ENCODE measurements around the gene AP4E1. TPM values are rescaled to one million over a fixed set of nuclear protein-coding genes. Genes with fewer than 3 reads are reported as not detected.
A peak's percentile ranks its signal among the peaks of the same experiment; 100 is the strongest.
"Not testable (repeated sequence)": the region's sequence is repeated elsewhere in the genome, so short reads cannot be mapped to it uniquely, and the experiment has no call there.

The AP4E1 gene
- total RNA-seq, 1 donor from 2014 or later = 8.0 TPM

DNA sequence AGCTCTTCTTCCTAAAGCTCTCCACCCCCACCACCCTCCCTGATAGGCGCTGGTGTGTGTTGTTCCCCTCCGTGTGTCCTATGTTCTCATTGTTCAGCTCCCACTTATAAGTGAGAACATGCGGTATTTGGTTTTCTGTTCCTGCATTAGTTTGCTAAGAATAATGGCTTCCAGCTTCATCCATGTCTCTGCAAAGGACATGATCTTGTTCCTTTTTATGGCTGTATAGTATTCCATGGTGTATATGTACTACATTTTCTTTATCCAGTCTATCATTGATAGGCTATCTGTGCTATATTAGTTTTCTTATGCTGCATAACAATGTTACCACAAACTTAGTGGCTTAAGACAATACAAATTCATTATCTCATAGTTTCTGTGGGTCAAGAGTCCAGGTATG lies 42.3 kb downstream of the AP4E1 start:
- not testable (repeated sequence) for ATAC-seq

DNA sequence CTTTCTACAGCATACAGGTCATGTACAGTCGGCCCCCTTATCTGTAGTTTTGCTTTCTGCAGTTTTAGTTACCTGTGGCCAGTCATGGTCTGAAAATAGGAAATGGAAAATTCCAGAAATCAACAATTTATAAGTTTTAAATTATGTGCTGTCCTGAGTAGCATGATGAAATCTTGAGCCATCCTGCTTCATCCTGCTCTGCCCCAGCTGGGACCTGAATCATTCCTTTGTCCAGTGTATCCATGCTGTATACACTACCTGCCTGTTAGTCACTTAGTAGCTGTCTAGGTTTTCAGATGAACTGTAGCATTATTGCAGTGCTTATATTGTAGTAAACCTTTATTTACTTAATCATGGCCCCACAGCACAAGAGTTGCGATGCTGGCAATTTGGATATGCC lies 44.8 kb downstream of the AP4E1 start:
- peak; percentile 62 for ATAC-seq

DNA sequence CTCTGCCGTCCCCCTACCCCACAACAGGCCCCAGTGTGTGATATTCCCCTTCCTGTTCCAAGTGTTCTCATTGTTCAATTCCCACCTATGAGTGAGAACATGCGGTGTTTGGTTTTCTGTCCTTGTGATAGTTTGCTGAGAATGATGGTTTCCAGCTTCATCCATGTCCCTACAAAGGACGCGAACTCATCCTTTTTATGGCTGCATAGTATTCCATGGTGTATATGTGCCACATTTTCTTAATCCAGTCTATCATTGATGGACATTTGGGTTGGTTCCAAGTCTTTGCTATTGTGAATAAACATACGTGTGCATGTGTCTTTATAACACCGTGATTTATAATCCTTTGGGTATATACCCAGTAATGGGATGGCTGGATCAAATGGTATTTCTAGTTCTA lies 46.4 kb downstream of the AP4E1 start:
- ATAC-seq = not testable (repeated sequence)

DNA sequence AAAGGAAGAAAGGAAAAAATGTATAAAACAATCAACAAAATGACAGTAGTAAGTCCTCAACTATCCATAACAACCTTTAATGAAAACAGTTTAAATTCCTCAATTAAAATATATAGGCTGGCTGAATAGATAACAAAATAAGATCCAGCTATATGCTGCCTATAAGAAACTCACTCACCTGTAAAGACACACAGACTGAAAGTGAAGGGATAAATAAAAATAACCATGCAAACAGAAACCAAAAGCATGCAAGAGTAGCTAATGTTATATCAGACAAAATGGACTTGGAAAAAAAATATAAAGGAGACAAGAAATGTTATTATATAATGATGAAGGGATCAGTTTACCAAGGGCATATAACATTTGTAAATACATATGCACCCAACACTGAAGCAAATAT lies 51.2 kb downstream of the AP4E1 start:
- ATAC-seq = no peak

DNA sequence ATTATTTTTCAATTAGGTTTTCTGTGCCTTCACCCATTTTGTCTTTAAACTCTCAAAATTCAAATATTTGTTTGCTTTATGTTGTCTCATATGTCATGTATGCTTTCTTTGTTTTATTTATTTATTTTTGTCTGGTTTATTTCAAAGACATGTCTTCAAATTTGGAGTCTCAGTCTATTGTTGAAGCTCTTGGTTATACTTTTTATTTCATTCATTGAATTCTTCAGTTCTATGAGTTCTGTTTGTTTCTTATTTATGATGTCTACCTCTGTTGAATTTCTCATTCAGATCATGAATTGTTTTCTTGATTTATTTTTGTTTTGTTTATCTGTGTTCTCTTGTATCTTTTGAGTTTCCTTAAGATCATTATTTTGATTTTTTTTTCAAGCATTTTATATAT lies 55.6 kb downstream of the AP4E1 start:
- no peak for ATAC-seq

DNA sequence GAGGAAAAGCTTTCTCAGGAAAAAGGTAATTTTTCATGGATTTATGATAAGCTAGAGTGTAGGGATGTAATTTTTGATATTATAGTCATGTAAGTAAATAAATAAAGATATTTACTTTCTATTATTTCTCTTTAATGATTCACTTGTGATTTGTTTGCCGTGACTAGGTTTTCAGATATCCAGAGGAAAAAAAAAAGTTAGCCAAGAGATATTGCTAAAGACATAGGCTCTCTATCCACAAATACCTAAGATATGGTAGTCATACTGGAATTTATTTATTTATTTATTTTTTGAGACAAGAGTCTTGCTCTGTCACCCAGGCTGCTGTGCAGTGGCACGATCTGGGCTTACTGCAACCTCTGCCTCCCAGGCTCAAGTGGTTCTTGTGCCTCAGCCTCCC lies 59.9 kb downstream of the AP4E1 start:
- ATAC-seq = no peak

DNA sequence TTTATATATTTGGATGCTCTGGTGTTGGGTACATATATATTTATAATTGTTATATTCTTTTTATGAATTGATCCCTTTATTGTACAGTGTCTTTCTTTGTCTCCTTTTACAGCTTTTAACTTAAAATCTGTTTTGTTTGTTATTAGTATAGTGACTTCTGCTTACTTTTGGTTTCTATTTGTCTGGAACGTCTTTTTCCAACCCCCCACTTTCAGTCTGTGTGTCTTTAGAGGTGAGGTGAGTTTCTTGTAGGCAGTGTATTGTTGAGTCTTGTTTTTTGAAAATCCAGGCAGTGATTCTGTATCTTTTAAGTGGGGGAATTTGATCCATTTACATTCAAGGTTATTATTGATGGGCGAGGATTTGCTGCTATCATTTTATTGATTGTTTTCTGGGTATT lies 62.0 kb downstream of the AP4E1 start:
- no peak for ATAC-seq

DNA sequence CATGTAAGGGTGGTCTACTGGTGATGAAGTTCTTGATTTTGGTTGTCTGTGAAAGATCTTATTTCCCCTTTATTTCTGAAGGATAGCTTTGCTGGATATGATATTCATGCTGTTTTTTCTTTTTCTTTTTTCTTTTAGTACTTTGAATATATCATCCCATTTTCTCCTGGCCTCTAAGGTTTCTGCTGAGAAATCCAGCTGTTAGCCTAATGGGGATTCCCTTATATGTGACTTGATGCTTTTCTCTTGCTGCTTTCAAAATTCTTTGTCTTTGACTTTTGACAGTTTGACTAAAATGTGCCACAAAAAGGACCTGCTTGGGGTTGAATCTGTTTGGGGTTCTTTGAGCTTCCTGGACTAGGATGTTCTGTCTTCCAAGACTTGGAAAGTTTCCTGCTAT lies 62.6 kb downstream of the AP4E1 start:
- ATAC-seq = no peak

DNA sequence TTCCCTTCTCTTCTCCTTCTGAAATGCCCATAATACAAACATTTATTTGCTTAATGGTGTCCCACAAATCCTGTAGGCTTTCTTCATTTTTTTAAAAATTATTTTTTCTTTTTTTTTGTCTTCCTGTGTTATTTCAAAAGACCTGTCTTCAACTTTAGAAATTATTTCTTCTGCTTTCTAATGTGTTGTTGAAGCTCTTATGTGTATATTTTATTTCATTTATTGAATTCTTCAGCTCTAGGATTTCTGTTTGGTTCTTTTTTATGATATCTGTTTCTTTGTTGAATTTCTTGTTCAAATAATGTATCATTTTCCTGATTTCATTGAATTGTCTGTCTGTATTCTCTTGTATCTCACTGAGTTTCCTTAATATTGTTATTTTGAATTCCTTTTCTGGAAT lies 63.1 kb downstream of the AP4E1 start:
- no peak for ATAC-seq

DNA sequence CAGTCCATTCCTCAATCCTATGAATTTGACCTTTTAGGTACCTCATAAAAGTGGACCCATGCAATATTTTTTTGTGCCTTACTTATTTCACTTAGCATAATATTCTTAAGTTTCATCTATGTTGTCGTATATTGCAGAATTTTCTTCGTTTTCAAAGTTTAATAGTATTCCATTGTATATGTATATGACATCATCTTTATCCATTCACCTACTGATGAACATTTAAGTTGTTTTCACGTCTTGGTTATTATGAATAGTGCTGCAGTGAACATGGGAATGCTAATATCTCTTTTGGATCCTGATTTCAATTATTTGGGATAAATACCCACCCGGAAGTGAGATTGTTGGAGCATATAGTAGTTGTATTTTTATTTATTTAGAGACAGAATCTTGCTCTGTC lies 65.1 kb downstream of the AP4E1 start:
- no peak for ATAC-seq

DNA sequence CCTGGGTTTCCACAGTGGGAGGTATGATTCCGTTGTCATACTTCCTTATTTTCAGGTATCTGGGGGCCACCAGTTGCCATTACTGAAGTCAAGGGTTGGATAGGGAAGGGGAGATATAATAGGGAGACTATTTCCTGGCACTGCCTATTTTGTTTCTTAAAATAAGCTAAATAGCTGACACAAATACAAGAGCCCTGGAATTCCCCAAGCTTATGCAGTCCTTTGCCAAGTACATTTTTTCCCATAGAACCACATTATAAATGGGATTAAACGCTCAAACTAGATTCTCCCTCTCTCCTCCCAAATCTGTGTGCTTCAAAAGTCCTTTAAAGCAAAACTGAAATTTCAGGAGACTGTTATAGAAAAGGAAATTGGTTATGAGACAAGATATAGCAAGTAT lies 68.7 kb downstream of the AP4E1 start:
- ATAC-seq = no peak

DNA sequence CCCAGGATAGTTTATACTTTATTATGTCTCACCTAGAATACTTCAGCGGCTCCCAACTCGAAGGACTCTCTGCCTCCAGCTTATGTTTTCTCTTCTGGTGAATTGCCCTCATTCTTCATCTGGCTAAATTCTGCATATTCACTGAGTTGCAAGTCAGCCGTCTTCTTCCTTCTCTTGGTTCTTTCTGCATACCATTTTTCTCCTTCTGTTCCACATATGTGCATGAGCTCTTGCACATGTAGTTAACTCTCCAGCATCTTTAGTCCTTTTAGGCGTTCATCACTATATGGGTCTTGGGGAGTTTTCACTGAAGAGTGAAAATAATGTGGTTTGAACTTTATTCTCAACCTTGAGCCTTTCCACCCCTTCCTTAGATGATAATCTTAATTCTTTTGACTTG lies 70.1 kb downstream of the AP4E1 start:
- ATAC-seq = no peak

DNA sequence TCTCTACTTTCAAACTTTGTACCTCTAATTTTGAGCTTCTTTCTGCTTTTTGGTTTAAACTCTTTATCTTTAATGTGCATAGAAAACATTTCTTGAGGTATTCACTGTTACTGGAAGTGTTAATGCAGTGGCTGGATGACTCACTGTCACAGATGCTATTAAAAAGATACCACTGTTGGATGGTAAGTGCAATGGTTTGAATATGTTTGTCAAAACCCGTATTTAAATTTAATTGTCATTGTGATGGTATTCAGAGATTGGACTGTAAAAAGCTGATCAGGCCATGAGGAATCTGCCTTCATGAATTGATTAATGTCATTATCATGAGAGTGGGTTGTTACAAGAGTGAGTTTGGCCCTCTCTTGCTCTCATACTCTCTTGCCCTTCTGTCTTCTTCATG lies 70.6 kb downstream of the AP4E1 start:
- ATAC-seq = no peak

DNA sequence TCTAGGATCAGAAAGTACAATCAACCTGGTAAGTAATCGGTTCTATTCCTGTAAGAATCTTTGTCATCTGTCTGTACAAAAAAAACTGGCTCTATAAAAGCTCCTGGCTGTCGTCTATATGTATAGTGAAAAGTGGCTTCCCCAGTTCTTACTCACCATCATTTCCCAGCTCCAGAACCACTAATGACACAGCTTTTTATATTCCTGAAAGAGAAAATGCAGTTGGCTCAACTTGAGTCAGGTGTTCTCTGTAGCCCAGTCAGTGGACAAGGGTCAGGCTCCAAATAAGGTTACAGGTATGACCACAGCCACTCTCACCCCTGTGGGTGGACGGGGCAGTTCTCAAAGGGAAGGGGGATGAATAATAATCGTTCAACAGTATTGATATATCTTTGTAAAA lies 85.1 kb downstream of the AP4E1 start:
- ATAC-seq = peak; percentile 52

DNA sequence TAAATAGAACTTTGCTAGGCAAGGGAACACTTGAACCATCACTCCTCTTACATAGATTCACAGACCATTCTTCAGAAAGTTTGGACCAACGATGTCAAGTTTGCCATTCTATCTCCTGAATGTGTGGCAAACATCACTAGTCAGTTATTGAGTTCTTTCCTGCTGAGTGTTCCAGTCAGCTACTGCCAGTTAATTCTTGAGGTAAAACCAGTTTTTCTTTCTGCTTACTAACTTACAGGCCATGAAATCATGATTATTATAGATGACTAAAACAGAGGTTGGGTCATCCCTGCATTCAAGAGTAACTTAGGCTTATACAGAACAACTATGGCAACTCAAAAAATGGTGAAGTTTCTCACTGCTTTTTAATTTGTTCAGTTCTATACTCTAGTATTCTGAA lies 88.2 kb downstream of the AP4E1 start:
- ATAC-seq = peak; percentile 89

DNA sequence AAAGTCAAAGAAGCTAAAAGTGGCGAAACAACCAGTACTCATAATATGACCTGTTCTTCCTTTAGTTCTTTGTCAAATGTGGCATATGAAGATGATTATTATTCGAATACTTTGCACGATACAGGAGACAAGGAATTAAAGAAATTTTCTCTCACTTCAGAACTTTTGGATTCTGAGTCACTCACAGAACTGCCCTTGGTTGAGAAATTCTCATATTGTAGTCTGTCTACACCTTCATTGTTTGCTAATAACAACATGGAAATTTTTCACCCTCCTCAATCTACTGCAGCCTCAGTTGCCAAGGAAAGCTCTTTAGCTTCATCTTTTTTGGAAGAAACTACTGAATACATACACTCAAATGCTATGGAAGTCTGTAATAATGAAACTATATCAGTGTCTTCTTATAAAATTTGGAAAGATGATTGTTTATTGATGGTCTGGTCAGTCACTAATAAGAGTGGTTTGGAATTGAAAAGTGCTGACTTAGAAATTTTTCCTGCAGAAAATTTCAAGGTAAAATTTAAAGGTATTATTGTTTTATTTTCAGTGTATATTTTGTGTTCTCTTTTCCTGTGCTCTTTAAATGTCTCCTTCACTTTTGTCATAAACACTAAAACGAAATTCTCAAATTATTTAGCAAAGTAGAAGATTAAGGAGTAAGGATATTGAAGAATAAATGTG lies 89.0 kb downstream of the AP4E1 start:
- ATAC-seq = peak; percentile 57

DNA sequence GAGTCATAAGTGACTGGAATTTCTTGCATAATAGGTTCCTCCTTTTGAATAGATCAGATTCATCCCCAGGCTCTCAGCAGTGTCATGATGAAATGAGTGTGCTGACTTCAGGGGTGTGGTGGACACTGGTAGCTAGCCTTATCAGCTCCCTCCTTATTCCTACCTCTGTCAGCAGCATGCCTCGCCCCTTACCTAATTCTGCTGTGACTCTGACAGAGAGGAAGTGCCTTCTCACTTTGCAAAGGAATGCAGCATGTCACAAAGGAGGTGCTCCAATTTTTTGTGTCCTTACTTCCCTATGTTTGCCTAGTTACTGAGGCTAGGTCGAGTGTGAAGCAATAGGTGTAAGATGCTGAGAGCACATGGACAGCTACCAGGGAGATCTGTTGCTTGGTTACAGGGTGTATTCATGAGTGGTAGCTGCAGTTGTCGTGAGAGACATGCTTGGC lies 95.6 kb downstream of the AP4E1 start:
- ATAC-seq = peak; percentile 99

DNA sequence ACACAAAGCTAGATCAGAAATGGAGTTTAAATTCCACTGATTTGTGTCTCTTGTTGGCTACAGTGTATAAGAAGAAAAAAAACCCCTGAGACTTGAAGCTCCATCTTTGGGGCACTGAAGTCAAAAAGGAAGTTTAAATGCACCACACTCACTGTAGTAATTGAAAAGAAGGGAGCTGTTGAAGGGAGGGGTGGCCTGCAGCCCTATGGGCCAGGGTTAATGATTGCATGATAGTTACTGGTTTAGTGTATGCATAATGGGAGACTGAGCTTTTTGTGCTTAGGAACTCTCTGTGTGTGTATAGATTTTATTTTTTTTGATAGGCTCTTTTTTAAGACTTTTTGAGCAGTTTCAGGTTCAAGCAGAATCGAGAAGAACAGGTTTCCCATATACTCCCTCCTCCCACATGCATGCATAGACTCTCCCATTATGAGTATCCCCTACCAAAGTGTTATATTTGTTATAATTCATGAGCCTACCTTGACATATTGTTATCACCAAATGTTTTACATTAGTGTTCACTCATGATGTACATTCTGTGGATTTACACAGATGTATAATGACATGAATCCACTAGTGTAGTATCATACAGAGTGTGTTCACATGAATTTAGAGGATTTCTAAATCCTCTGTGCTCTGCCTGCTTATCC lies 98.0 kb downstream of the AP4E1 start:
- no peak for ATAC-seq

DNA sequence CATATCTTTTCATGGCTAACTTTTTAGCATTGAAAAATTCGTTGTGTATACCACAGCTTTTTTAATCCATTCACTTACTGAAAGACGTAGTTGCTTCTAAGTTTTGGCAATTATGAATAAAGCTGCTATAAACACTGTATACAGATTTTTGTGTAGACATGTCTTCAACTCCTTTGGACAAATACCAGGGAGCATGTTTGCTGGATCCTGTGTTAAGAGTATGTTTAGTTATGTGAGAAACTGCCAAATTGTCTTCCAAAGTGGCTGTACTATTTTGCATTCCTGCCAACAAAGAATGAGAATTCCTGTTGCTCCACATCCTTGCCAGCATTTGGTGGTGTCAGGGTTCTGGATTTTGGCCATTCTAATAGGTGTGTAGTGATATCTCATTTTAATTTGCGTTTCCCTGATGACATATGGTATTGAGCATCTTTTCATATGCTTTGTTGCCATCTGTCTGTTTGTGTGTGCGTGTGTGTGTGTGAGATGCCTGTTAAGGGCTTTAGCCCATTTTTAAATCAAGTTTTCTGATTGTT lies 98.7 kb downstream of the AP4E1 start:
- ATAC-seq = no peak

DNA sequence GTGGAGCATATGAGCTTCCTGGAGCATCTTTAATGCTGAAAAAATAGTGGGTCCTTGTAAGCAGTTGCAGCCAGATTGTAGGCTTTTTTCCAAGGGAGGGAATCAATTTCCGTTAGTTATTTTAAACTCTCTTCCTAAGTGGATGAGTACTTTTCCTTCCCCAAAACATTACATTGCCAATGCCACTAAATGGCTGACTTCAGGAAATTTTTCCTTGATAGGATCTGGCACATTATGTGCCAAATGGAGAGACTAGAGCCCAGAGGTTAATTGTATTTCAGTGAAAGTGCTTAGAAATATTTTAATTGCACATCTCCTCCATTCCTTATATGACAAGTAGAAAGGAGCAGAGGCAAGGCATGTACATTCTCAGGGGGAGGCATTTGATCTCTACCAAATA lies 102.7 kb downstream of the AP4E1 start:
- ATAC-seq = no peak

DNA sequence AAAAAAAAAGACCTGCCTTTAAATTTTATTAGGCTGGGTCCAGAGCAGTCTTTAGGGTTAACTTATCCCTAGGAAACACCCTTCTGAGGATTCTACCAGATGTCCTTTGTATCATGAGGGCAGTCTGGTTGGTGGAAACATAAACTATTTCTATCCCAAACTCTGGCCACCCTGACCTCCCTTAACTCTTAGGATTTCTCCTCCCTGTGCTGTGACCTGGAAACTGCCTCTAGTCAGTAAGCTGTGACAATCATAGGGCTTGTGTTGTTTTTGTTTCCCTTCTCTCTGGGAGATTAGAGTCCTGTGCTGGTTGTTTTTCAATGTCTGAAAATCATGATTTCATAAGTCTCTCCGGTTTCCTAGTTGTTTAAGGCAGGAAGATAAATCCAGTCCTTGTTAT lies 108.1 kb downstream of the AP4E1 start:
- no peak for ATAC-seq

DNA sequence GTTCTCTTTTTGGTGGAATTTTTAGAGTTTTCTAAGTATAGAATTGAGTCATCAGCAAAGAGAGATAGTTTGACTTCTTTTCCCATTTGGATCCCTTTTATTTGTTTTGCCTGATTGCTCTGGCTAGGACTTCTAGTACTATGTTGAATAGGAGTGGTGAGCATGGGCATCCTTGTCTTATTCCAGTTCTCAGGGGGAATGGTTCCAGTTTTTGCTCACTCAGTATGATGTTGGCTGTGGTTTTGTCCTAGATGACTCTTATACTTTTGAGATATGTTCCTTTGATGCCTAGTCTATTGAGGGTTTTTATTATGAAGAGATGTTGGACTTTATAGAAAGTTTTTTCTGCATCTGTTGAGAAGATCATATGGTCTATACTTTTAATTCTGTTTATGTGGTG lies 113.7 kb downstream of the AP4E1 start:
- ATAC-seq = no peak

DNA sequence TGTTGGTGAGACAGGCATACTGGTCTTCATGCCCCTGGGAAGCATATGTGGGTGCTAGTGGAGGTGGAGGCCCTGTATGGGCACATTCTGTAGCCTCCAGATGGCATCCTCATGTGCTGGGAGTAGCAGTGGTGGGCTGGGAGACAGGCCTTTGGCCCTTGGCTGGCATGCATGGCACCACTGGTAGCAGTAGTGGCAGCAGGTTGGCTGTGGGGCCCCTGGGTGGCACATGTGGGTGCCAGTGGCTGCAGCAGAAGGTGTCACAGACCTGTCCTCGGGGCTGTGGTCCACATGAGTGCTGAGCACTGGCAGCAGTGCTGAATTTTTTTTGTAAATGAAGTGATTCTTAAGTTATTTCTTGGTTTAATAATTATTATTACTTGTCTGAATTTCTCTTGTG lies 115.0 kb downstream of the AP4E1 start:
- ATAC-seq = no peak

DNA sequence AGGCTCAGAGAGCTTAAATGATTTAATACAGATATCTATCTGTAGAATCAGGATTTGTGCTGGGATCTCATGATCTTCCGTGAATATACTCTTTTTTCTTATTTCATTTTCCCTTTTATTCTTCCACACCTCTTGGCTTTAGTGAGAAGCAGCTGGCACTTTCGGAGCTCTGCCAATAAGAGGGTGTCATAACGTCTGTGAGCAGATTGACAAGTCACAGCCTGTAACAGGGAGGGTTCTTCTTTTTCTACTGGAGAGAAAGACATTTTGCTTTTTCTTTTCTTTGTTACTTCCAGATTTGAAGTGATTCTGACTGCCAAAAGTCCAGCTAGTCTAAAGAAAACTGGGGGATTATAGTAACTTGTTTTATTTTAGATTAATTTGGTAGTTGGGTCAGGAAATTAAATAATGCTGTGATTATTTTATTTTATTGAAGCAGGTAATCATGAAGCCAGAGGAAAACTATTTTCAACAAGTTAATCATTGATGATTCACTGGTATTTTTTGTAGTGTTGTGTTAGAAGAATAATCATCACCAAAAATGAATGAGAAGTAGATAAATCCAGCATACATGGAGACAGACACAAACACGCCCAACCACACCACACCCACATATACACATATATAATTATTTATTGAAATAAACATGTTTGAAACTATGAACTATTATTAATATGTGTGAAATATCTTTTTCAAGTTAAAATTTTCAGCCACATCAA lies 116.4 kb downstream of the AP4E1 start:
- ATAC-seq = peak; percentile 95
